GM12872 (cell line): ENCODE data around the gene RAB1A.

Experiments
- TF ChIP-seq, protein P1 (sequence below): IDR thresholded peaks from 3 replicates; pipeline ENCODE4 v1.5.1; 2011; ENCODE audit warnings: low read depth, mild to moderate bottlenecking, low read length, moderate library complexity; ENCODE audit not compliant: insufficient read depth

The RAB1A gene

DNA sequence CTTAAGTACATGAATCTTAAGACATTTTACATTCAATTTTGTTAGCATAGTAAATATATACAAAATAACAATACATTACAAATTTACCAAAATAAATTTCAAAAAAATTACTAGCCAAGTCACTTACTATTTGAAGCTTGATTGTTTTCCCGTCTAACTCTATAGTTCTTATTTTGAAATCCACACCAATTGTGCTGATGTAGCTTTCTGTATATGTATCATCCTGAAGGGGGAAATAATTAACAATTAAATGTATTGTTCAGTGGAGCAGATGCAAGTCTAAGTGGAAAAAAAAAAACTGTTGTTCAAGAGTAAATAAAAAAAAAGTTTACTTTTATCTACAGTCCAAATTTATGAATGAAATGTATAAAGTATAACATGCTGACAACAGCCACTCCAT, 32.1 kb downstream of the RAB1A start:
- TF ChIP-seq, protein P1, sequence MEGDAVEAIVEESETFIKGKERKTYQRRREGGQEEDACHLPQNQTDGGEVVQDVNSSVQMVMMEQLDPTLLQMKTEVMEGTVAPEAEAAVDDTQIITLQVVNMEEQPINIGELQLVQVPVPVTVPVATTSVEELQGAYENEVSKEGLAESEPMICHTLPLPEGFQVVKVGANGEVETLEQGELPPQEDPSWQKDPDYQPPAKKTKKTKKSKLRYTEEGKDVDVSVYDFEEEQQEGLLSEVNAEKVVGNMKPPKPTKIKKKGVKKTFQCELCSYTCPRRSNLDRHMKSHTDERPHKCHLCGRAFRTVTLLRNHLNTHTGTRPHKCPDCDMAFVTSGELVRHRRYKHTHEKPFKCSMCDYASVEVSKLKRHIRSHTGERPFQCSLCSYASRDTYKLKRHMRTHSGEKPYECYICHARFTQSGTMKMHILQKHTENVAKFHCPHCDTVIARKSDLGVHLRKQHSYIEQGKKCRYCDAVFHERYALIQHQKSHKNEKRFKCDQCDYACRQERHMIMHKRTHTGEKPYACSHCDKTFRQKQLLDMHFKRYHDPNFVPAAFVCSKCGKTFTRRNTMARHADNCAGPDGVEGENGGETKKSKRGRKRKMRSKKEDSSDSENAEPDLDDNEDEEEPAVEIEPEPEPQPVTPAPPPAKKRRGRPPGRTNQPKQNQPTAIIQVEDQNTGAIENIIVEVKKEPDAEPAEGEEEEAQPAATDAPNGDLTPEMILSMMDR, result no peak

DNA sequence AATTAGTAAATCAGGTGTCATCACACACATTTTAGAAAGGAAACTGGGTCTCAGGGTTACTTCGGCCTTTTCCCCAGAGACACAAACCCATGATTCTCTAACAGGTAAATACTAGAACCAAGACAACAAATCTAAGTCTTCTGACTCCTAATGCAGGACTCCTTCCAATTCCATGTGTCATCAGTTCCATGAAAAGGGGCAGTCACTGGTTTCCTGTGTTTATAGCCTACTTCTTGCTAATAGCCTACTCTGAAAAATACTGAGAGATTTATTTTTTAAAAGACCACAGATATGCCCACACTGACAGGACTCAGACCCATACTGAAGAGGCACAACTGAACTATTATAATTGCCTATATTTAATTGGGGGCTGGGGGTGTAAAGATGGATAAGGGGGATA, 33.0 kb downstream of the RAB1A start:
- TF ChIP-seq, protein P1, result no peak

DNA sequence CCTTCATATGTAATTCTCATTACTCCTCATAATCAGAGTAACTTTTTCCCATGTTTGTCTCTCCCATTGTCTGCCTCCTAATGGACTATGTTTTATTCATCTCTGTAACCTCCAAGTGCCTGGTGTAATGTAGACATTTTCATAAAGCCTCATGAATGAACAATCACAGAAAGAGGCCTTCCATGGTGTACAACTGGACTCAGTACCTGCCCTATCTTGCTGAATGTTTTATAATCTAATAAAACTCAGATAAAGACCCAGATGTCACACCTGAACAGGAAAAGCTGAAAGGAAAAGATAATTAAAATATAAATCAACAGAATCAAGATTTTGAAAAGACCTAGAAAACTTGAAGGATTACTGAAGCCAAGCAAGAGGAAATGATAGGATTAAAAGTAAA, 36.7 kb downstream of the RAB1A start:
- TF ChIP-seq, protein P1, result no peak

DNA sequence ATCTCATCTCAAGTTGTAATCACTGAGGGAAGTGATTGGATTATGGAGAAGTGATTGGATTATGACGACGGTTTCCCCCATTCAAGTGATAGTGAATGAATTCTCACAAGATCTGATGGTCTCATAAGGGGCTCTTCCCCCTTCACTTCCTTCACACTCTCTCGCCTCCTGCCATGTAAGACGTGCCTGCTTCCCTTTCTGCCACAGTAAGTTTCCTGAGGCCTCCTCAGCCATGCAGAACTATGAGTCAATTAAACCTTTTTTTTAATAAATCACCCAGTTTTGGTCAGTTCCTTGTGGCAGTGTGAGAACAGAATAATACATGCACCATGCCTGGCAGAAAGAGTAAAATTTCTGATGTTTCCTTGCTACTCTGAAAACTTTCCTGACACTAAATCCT, 37.1 kb downstream of the RAB1A start:
- TF ChIP-seq, protein P1, result no peak

DNA sequence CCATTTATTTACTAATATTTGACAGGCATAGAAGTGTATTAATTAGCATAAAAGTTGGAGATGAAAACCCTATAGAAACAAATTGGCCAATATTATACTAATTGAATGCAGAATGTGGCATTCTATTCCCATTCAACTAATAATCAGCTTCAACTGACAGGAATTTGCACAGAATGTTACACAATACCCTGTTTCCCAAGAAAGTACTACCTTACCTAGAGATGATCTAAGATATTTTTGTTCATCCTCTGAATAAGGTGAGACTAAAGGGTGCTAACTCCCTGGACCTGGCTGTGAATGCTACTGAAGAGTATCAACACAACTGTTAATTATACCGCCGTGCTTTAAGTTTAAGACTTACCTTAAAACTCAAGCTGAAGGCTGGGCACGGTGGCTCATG, 44.8 kb downstream of the RAB1A start:
- TF ChIP-seq, protein P1, result no peak

DNA sequence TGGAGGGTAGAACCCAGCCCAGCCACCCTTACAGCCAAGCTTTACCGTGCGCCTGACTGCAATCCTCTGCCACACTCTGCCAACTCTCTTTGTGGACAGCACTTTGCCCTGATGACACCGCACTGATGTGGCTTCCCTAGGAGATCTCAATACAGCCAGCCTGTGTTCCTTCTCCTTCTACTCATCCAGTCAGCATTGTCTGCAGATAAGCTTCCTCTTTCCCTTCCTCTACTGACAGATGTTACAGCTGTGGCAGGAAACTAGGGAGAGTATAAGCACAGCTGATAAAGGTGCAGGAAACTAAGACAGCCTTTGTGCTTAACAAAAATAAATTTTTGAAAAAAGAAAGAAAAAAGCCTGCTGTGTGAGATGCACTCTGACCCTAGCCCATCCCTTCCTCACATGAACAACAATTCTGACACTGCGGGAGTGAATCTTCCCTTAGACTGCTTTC, 48.6 kb downstream of the RAB1A start:
- TF ChIP-seq, protein P1, result no peak

DNA sequence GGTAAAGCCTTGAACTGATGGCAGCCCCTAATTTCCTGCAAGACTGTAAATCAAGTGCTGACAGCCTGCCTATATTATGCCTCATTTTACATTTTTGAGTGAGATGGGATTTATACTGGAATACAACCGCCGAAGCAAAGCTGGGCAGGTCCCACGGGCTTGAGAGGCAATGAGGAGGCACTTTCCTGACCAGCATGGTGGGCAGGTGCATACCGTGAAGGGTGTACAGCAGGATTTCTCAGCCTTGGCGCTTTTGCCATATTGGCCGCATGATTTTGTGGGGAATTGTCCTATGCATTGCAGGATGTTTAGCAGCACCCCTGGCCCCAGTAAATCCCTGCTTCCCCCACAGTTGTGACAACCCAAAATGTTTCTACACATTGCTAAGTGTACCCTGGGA, 50.9 kb downstream of the RAB1A start:
- TF ChIP-seq, protein P1, result no peak

DNA sequence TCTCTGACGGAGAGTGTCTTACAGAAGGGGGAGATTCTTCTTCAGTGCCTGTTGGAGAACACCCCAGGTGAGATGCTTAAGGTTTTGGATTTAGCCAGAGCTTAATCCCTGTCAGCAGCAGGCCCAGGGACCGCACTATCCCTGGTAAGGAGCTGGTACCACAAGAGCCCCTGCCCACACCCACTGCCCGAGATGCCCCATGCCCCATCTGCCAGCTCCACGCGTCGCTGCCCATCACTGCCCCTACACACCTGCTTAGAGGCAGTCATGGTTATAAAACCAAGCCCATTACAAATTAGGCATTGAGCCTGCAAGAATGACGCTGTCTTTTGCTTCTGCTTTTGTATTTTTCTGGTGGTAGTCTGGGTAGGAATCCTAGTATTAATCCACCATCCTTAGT, 52.0 kb downstream of the RAB1A start:
- TF ChIP-seq, protein P1, result no peak
